ENCODE data around the gene CNTN1.

The CNTN1 gene

DNA sequence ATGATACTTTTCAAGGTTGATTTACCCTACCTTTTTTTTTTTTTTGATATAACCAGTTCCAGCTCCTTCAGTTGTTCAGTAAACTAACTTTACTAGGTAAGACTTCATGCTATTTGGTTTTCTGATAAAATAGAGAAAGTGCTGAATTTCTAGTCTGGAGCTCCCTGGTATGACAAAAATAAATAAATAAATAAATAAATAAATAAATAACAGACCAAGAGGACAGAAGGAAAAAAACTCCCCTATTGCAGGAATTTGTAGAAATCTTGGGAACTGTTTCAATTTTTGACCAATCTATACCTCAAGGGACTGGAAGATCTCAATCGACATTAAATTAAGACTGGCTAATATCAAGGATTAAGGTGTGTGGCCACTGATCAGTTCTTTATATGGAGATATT is 265.2 kb downstream of the CNTN1 start:
- no peak for DNase-seq (ENCODE audit: low read depth in 4 of 4, low spot score in 1 of 4)

DNA sequence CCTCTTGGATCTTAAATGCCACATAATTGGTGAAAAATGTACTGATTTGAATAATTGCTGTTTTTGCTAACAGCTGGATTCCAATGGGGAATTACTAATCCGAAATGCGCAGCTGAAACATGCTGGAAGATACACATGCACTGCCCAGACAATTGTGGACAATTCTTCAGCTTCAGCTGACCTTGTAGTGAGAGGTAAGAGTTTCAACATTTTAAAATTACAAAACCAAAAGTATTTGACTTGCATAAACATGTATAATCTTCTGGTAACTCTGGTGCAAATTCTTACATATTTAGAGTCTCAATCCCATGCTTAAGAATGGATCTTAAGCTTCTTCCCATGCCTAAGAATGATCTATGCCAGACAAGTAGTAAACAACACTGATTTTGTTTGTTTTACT is 266.8 kb downstream of the CNTN1 start:
- no peak for DNase-seq (ENCODE audit: low read depth in 4 of 4, low spot score in 1 of 4)

DNA sequence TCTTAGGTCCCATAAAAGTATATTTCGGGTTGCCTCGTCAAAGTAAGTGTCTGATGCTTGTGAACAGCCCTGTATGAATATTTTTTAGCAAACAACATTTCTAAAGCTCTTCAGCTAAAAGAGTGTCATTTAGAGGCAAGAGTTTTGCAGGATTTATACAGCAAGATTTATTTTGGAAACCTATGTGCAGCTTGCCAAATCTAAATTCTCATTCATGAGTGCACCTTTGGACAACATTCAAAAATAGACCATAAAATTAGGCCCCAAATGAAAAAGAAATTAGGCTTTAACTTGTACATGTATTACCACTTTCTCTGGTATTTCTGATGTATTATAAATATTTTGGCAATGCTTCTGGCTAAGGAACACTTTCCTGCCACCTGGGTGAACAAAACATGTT is 271.5 kb downstream of the CNTN1 start:
- no peak for DNase-seq (ENCODE audit: low read depth in 4 of 4, low spot score in 1 of 4)

DNA sequence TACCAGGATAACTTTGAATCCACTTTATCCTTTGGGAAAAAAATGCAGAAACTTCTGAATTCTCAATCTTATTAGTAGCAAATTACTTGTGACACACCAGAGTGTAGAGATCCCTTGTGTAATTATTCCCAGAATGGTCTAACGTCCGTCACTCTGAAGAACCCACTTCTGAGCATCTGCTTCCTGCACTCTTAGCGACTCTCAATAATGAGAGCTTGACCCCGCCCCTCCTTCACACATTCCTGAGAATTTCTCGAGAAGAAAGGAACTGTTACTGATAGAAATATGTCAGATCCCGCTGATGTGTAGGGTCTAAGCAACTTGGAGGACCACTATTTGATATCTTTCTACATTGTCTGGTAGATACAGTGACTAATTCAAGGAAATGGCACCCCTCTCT is 277.6 kb downstream of the CNTN1 start:
- no peak for DNase-seq (ENCODE audit: low read depth in 4 of 4, low spot score in 1 of 4)

DNA sequence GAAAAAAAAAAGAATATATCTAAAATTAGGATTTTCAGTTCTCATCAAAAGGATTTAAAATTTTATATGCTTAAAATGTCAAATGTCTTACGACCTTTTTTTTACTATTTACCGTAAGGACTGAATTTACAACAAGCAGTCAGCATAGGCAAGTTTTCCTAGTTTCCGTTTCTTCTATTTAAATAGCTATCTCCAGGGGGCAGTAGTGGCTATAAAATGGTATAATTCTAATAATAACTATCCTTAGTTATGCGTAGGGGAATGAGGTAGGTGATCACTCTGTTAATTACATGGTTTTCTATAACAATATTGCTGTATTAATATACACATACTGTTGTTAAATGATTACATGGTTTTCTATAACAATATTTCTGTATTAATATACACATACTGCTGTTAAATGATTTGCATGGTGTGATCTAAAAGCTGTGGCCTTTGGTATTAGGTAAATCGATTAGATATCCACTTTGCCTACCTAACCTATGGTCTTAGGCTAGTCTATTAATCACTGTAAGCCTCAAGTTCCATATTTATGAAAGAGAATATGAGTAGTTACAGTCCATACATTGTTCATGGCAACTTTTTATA is 278.2 kb downstream of the CNTN1 start:
- no peak for DNase-seq (ENCODE audit: low read depth in 4 of 4, low spot score in 1 of 4)

DNA sequence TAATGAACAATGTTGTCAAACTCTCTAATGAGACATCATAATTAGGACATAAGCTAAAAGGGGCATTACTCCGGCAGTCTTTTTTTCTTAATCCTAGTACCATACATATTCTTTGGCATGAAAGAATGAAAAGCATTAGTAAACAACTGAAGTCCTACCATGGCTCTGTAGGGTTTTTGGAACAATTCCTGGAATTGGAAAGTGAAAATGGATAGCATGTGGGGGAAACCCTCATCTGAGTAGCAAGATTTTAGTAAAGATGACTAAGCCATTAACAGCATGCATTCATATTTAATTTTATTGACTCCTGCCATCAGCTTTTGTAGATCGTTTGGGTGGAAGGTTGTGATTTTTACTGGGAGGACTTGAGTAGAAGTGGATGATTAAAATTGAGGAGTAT is 279.7 kb downstream of the CNTN1 start:
- DNase-seq (ENCODE audit: low read depth in 4 of 4, low spot score in 1 of 4) = no peak

DNA sequence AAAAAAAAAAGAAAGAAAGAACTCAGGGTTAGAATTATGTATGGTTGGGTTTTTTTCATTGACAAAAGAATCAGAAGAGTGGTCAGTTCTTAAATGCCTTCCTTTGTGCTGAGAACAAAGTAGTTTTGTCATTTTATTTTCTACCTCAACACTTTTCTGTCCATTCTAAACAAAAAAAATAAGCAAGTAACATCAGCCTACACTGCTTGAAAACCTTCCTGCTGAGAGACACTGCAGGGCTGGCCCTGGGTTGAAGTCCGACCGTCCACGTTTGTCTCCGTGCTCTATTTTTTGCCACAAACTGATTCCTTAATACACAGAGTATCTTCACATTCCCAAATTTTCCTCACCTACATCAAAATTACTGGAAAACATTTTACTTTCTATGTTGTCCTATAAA is 284.3 kb downstream of the CNTN1 start:
- no peak for DNase-seq (ENCODE audit: low read depth in 4 of 4, low spot score in 1 of 4)

DNA sequence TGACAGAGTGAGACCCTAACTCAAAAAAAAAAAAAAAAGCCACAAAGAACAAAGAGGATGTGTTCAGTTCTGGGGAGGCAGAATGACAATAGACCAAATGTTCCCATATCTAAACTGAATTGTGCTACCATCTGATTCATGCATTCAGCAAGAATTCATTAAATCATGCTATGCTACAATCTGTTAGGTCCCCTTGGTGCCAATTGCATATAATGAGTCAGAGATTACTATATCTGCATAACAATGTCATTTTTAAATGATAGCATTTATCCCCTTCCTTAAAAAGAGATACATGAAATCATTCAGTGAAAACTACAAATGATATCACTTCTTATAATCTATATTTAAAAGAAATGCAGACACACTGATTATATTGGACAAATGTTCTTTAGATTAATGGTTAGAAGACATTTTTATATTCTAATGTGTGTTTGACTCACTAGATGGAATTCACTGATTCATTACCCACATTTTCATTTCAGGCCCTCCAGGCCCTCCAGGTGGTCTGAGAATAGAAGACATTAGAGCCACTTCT is 288.3 kb downstream of the CNTN1 start:
- no peak for DNase-seq (ENCODE audit: low read depth in 4 of 4, low spot score in 1 of 4)

DNA sequence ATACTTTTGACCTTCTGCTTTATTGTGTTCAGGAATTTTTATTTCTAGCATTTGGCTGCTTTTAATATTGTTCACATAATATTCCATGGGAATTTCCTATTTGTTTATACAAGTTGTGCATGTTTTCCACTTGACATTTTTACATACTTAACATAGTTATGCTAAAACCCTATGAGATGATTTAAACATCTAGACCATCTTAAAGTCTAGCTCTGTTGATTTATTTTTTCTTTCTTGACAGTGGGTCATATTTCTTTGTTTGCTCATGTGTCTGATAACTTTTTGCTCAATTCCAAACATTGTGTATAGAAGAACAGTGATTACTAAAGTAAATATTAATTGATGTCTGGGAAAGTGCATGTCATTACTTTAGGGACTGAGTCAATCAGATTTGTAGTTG is 293.8 kb downstream of the CNTN1 start:
- DNase-seq (ENCODE audit: low read depth in 4 of 4, low spot score in 1 of 4) = no peak

DNA sequence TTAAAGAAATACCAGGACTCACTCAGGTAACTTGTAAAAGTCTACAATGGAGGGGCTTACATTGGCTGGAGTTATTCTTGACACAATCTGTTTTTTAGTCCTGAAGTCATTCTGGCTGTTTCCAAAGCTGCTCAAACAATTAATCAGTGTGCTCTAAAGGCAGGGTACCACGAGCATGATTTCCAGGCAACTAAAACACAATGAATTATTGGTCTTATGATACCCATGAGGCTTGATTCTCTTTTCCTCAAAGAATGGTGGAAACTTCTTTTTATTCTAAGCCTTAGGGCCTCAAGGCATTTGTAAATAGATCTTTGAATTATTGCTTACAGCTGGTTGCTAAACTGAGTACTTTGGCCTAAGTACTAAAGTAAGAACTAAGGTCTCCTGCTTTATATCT is 296.1 kb downstream of the CNTN1 start:
- no peak for DNase-seq (ENCODE audit: low read depth in 4 of 4, low spot score in 1 of 4)

DNA sequence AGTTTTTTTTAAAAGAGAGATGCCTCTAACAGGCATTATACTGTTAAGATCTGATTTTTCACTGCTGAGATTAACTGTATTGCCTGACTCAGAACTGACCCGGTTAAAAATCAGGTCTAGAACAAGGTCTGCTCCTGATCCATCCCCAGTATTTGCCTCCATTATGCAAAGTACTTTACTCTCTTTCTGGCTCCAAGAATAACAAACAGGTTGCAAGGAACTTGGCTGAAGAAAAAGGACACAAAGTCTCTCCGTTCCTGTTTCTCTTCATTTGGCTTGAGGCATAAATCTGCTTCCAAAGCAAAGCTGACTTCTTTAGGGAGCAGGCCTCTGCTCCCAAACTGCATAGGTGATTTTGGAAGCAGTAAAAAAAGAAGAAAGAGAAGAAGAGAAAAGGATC is 296.6 kb downstream of the CNTN1 start:
- DNase-seq (ENCODE audit: low read depth in 4 of 4, low spot score in 1 of 4) = no peak

DNA sequence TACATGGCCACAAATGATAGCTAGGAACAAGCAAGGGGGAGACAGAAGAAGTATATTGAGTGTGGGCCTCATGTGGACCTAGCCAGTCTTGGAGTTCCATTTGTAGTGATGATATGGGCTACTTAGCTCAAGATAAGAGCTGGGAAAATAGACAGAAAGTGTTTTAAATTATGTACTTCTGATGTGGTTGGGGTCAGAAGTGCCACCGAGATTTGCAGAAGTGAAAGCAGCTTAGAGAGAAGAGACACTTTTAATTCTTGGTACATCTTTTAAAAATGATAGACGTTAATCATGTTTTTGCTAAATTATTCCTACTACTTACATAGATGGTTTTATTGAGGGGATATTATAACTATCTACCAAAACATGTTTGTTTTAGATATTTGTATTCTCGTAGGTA is 297.5 kb downstream of the CNTN1 start:
- no peak for DNase-seq (ENCODE audit: low read depth in 4 of 4, low spot score in 1 of 4)

DNA sequence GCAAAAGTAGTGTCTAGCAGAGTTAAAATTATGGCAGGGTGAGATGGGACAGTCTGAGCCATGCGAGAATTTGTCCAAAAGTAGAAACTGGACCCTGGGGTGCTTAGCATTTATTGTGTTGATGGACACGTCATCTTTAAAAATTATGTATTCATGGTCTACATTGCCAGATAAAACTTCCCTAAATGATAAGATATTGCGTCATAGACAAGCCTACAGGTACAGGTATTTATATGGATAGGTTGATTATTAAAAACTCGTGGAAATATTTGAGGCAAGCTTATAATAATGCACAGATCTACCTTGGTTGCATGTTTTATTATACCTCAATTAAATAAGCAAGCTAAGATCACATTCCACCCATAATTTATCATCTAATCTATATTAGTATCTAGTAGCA is 299.9 kb downstream of the CNTN1 start:
- DNase-seq (ENCODE audit: low read depth in 4 of 4, low spot score in 1 of 4) = no peak

DNA sequence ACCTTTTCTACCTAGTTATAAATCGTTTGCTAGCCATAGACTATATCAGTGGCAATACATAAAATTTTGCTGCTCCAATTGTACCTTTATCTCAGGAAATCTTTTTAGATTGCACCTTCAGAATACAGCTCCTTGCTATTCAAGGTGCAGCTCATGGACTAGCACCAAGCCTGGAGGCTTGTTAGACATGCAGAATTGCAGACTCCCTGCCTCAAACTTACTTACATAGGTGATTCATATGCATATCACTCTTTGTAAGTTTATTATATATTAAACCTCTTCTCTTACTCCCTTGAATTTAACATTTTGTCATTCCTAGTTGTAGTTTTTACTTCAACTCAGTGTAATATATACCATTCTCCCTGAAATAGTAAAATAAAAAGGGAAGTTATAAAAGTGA is 300.4 kb downstream of the CNTN1 start:
- DNase-seq (ENCODE audit: low read depth in 4 of 4, low spot score in 1 of 4) = no peak

DNA sequence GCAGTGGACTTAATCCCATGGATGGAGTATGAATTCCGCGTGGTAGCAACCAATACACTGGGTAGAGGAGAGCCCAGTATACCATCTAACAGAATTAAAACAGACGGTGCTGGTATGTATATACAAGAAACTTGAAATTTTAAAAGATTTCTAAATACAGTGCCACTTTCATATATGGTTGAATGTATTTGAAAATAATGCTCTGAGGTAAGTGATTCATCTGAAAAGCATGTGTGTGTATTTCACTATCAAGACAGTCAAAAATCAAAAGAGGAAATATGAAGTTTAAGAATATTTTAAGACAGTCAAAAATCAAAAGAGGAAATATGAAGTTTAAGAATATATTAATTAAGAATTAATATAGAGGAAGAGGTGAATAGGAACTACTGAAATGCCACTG is 300.9 kb downstream of the CNTN1 start:
- no peak for DNase-seq (ENCODE audit: low read depth in 4 of 4, low spot score in 1 of 4)

DNA sequence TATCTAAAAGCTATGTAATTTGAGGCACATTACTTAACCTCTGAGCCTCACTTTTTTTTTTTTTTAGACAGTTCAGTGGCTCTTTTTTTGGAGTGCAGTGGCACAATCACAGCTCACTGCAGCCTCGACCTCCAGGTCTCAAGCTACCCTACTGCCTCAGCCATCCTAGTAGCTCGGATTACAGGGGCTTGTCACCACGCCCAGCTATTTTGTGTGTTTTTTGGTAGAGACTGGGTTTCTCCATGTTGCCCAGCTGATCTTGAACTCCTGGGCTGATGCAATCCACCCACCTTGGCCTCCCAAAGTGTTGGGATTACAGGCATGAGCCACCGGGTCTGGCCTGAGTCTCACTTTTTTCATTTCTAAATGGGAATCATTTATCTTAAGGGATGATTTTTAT is 303.9 kb downstream of the CNTN1 start:
- no peak for DNase-seq (ENCODE audit: low read depth in 4 of 4, low spot score in 1 of 4)

DNA sequence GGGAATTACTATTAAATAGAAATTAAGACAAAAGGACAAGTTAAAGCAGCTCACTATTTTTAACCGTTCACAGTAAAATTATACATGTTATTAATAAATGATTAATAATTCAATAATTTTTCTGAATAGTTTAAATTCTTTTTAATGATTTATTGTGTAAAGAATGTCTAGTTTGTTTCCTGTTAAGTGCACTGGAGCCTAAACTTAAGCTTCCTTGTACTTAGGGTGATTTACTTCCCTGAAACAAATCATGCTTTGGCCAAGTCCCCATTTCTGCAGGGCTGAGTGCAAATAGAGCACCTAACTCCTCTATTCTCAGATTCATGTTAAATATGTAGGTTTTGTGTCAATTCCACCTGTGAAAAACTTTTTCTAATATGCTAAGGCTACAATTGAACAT is 307.0 kb downstream of the CNTN1 start:
- DNase-seq (ENCODE audit: low read depth in 4 of 4, low spot score in 1 of 4) = no peak

DNA sequence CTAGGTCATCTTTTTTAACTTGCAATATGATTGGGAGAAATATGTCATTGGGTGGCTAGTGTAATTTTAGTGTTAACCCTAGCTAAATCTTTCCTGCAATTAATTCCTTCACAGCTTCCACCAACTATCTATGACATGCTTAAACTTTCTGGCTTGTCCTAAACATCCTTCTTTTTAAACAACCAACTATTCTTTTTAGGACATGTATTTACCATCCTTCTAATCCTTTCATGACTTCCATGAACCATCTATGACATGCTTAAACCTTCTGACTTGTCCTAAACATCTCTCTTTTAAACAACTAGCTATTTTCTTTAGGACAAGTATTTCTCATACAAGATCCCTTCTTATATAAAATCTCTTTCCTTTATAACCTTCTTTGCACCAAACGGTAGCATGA is 316.2 kb downstream of the CNTN1 start:
- DNase-seq (ENCODE audit: low read depth in 4 of 4, low spot score in 1 of 4) = no peak

DNA sequence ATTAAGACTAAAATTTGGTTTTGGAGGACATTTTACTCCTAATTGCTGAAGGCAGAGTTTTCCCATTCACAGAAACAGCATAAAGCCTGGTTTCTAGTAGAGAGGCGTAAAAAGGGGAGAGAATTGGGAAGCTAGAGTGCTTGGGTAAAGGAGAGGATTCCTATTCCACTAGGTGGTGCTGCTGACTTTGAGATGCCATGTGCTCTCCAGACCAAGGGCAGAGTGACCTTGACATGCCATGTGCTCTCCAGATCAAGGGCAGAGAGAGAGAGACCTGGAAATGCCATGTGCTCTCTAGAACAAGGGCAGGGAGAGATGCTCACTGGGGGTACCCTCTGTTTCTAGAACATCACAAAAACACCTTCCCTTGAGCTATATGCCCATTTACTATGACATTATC is 319.7 kb downstream of the CNTN1 start:
- no peak for DNase-seq (ENCODE audit: low read depth in 4 of 4, low spot score in 1 of 4)

DNA sequence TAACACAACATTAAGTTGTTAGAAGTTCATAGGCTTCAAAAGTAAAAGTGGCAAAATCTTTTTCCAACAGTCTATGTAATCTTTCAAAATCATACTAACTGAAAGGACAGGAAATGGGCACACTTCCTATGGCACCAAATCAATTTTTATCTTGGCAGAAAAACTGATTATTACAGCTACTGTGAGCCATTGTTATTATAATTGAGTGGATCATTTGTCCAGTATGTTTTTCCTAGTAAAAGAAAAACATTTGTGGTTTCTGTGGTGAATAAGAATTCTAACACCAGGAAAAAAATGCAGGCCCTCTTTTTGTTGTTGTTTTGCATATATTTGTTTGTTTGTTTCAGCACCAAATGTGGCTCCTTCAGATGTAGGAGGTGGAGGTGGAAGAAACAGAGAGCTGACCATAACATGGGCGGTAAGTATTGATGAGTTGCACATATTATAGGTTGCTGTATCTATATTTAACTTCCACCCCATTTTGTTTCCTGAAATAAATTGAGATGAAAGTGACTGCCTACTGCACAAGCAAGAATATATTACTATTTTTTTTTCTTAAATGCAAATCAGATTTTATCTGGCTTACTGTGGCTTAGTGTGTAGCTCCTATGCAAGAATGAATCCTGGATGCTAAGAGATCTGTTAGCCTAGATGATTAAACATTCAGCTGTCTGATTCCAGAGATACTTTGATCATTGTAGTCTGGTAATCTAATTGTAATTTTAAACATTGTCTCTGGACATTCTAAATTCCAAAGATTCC is 321.8 kb downstream of the CNTN1 start:
- DNase-seq (ENCODE audit: low read depth in 4 of 4, low spot score in 1 of 4) = no peak

DNA sequence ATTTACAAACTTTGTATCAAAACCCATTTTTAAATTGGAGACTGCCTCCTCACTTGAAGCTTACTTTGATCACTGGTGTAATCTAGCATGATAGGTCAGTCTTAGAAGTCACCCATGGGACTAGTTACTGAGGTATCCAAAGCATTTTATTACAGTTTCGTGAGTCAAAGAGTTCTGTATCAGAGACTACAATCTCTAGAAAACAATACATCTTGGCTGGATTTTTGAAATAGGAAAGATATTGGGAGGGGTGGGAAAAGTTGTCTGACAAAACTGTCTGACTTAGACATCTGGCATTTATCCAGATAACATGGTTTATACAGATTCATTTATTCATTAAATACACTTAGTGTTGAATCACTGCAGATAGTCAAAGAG is 322.4 kb downstream of the CNTN1 start:
- DNase-seq (ENCODE audit: low read depth in 4 of 4, low spot score in 1 of 4) = no peak

DNA sequence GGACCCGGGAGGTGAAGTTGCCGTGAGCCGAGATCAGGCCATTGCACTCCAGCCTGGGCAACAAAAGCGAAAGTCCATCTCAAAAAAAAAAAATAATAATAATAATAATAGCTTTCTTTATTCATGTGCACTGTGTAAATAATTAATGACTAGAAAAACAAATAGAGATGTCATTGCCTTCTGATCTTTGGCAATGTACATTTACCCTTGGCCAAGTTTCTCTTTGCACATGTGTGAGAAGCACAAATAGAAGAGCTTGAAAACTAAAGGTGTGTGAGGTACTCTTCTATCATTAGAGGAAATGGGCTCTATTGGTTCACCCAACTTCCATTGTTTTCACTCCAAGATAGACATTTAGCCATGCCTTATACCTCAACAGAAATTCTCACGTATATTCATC is 325.8 kb downstream of the CNTN1 start:
- no peak for DNase-seq (ENCODE audit: low read depth in 4 of 4, low spot score in 1 of 4)

DNA sequence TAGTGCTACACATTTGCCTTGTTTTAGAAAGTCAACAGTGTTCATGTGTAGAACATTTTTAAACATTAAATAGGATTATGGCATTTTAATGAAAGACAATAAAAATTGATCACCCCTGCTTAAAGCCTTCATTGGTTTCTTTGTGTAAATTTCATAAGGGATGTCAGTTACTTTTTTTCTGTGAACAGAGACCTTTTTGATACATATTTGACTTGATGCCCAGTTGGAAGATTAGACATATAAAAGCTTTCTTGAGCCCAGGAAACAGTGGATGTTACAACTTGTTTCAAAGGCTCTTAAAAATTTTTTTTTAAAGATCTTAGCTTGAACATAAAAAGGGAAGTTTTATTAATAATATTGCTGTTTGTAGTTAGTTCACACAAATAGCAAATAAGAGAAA is 327.2 kb downstream of the CNTN1 start:
- DNase-seq (ENCODE audit: low read depth in 4 of 4, low spot score in 1 of 4) = no peak
